B cell (primary cell): ENCODE data around the gene AARS2. TPM values are rescaled to one million over a fixed set of nuclear protein-coding genes. Genes with fewer than 3 reads are reported as not detected.

Experiments
- ATAC-seq: fragments of 200-7000 bp; cut with Tn5 transposase; one replicate; pipeline ENCODE4 v1.10.0; 2021; ENCODE audit warnings: low read depth, mild to moderate bottlenecking, moderate number of reproducible peaks, moderate library complexity
- CTCF ChIA-PET: fragments of 350-600 bp; sonication (Branson Sonifier 250); formaldehyde crosslinking; loops from one replicate; lab custom pipeline; 2021; ENCODE audit warnings: antibody characterized with exemption, inconsistent platforms; lab: Charles Lee
- POLR2A ChIA-PET: fragments of 350-600 bp; sonication (Branson Sonifier 250); formaldehyde crosslinking; loops from one replicate; lab custom pipeline; 2021; ENCODE audit warnings: antibody characterized with exemption; lab: Charles Lee
- DNase-seq: peaks from one replicate; pipeline ENCODE4 v3.0.0; 2013
- H2AFZ ChIP-seq: 2 replicates; pipeline ENCODE4 v1.6.1; 2012; ENCODE audit warnings: mild to moderate bottlenecking, low read depth, low read length; ENCODE audit not compliant: insufficient read depth, poor library complexity, severe bottlenecking
- H3K27ac ChIP-seq, 2 donors: 1 replicate in 1 of 2; 2 replicates in 1 of 2; pipeline ENCODE4 v1.5.1; 2012 to 2013; ENCODE audit warnings: low read length in 2 of 2, mild to moderate bottlenecking in 2 of 2, moderate library complexity in 1 of 2
- H3K27me3 ChIP-seq, 4 experiments: fragments of 200-600 bp in 1 of 4; sonication (generic) in 1 of 4; replicated peaks in 1 of 4; 1 replicate in 2 of 4; 2 replicates in 2 of 4; pipeline versions ENCODE4 v1.6.1 to v1.7.0; 2013 to 2016; ENCODE audit warnings: low read length in 3 of 4, mild to moderate bottlenecking in 2 of 4, mixed read lengths in 1 of 4, moderate library complexity in 1 of 4; ENCODE audit not compliant: insufficient read depth in 4 of 4, control insufficient read depth in 3 of 4; ENCODE audit errors: control extremely low read depth in 1 of 4
- H3K36me3 ChIP-seq, 2 experiments: replicated peaks in 1 of 2; 1 replicate in 1 of 2; 2 replicates in 1 of 2; pipeline versions ENCODE4 v1.6.1 to v1.7.1; 2013; ENCODE audit warnings: low read length in 1 of 2; ENCODE audit not compliant: insufficient read depth in 2 of 2, control insufficient read depth in 1 of 2; ENCODE audit errors: control extremely low read depth in 1 of 2, extremely low read depth in 1 of 2
- H3K4me1 ChIP-seq, 2 donors: fragments of 200-600 bp in 1 of 2; sonication (generic) in 1 of 2; 1 replicate in 1 of 2; 2 replicates in 1 of 2; pipeline versions ENCODE4 v1.5.1 to v1.6.1; 2013 to 2017; ENCODE audit warnings: low read length in 2 of 2; ENCODE audit not compliant: control insufficient read depth in 2 of 2, insufficient read depth in 2 of 2
- H3K4me2 ChIP-seq: replicated peaks from 2 replicates; pipeline ENCODE3; 2012; ENCODE audit warnings: mild to moderate bottlenecking, low read depth, low read length; ENCODE audit not compliant: poor library complexity, severe bottlenecking
- H3K4me3 ChIP-seq, 5 experiments: fragments of 200-600 bp in 1 of 5; sonication (generic) in 1 of 5; 1 replicate in 3 of 5; 2 replicates in 2 of 5; pipeline versions ENCODE4 v1.5.1 to v1.7.0; 2011 to 2016; ENCODE audit warnings: low read length in 4 of 5, mild to moderate bottlenecking in 4 of 5, low read depth in 2 of 5, control low read depth in 1 of 5, moderate library complexity in 1 of 5; ENCODE audit not compliant: insufficient read depth in 1 of 5; ENCODE audit errors: control extremely low read depth in 1 of 5, extremely low read depth in 1 of 5
- H3K79me2 ChIP-seq: fragments of 200-600 bp; sonication (generic); one replicate; pipeline ENCODE4 v1.6.0; 2016; ENCODE audit warnings: low read length; ENCODE audit not compliant: control insufficient read depth, insufficient read depth
- H3K9ac ChIP-seq: fragments of 200-600 bp; sonication (generic); 2 replicates; pipeline ENCODE4 v1.6.1; 2017; ENCODE audit warnings: mild to moderate bottlenecking, low read length, moderate library complexity
- H3K9me3 ChIP-seq, 3 donors: one replicate each; pipeline versions ENCODE4 v1.6.1 to v1.7.1; 2013; ENCODE audit warnings: low read length in 2 of 3; ENCODE audit not compliant: control insufficient read depth in 2 of 3, insufficient read depth in 1 of 3; ENCODE audit errors: control extremely low read depth in 1 of 3
- H4K20me1 ChIP-seq: 2 replicates; pipeline ENCODE4 v1.6.0; 2012; ENCODE audit warnings: mild to moderate bottlenecking, low read length; ENCODE audit not compliant: insufficient read depth, control insufficient read depth, poor library complexity, severe bottlenecking
- H3K27ac Mint-ChIP-seq: one replicate; pipeline ENCODE4 v1.8.0; 2021; ENCODE audit warnings: mixed read lengths
- H3K27me3 Mint-ChIP-seq: one replicate; pipeline ENCODE4 v1.8.0; 2021; ENCODE audit warnings: mixed read lengths
- H3K4me1 Mint-ChIP-seq: one replicate; pipeline ENCODE4 v1.8.0; 2021; ENCODE audit warnings: mixed read lengths
- H3K4me3 Mint-ChIP-seq: one replicate; pipeline ENCODE4 v1.8.0; 2021; ENCODE audit warnings: mixed read lengths
- H3K9me3 Mint-ChIP-seq: one replicate; pipeline ENCODE4 v1.8.0; 2022; ENCODE audit warnings: mixed read lengths; ENCODE audit not compliant: insufficient read depth
- CTCF ChIP-seq: fragments of 200-600 bp; IDR thresholded peaks from one replicate; pipeline ENCODE4 v1.8.0; 2022; ENCODE audit warnings: antibody characterized with exemption, mild to moderate bottlenecking
- EZH2 ChIP-seq: IDR thresholded peaks from 2 replicates; pipeline ENCODE4 v1.6.1; 2012; ENCODE audit warnings: borderline replicate concordance, low read depth, mild to moderate bottlenecking, moderate library complexity, low read length; ENCODE audit not compliant: insufficient read depth, poor library complexity, severe bottlenecking
- WGBS: methylation state at CpG from one replicate; pipeline ENCODE4 v1.1.5; 2013; ENCODE audit warnings: missing lambda C conversion rate; ENCODE audit not compliant: insufficient coverage; 5-methylcytosine and 5-hydroxymethylcytosine counted together
- intact Hi-C: fragments of 100-400 bp; cut with micrococcal nuclease; formaldehyde crosslinking; loops from one replicate; pipeline ENCODE4 v1.10.0; 2022
- polyA plus RNA-seq: library from polyadenylated mRNA; depleted of rRNA; stranded (reverse); fragments of >200 nt; gene quantifications from 2 replicates; pipeline ENCODE4 v1.2.3, GENCODE V29; 2012
- total RNA-seq, 2 donors: library from RNA; stranded (reverse); fragments of 120-200 nt in 1 of 2; gene quantifications; 1 replicate in 1 of 2; 2 replicates in 1 of 2; pipeline versions ENCODE4 v1.2.3 to v1.2.4, GENCODE V29; 2013 to 2022

AARS2 gene
- total and polyA plus RNA-seq, 2 donors (not counting 1 experiment from before 2014, with no cell fraction given), result 11.3 to 21.3 TPM

GRCh38 chr6:44269178-44269920 lies 43.8 kb downstream of the AARS2 start:
- ATAC-seq (no peak), DNase-seq (peak; percentile 35)
- no peaks in the 10 kb centered on the region for H3K36me3 ChIP-seq
- no peak overlapping the region for H3K27ac ChIP-seq
- intact Hi-C loops, result loop anchor here (2.0 to 5.0 kb wide), 2 partner anchors 118 to 1045 kb away; partner anchors contain the start of gene CDC5L
- WGBS, result no CpG with 5 or more reads among the region's 1 CpG
- TF ChIP-seq EZH2 (no peak), CTCF (no peak)
- no peak overlapping the region for H3K4me3 ChIP-seq
- no peak overlapping the region for H3K9ac ChIP-seq
- ChIA-PET CTCF (interaction anchor here (0.7 to 5.5 kb wide), 10 partner anchors 13 to 175 kb away, joined by 3 to 107 read pairs (median 8); partner anchors contain the start of gene HSP90AB1), POLR2A (interaction anchor here (0.9 to 1.6 kb wide), 2 partner anchors 22 to 32 kb away, joined by 3 to 5 read pairs; partner anchors contain the start of gene HSP90AB1)
- H3K27me3 ChIP-seq, result peaks cover 0 to 46% (median 26%) of the 10 kb centered on the region in 4 experiments
- H3K4me2 ChIP-seq, result peak overlapping the region; percentile 79
- Mint-ChIP-seq H3K4me3 (peak overlapping the region; percentile 74), H3K4me1 (peaks cover 35% of the 10 kb centered on the region), H3K27ac (peak overlapping the region; percentile 24), H3K27me3 (peaks cover 36% of the 10 kb centered on the region), H3K9me3 (no peaks in the 10 kb centered on the region)
- H3K4me1 ChIP-seq, result peaks cover 23 to 28% of the 10 kb centered on the region in 2 donors
- H2AFZ ChIP-seq, result no peak overlapping the region
- H3K9me3 ChIP-seq, result no peaks in the 10 kb centered on the region
- H3K79me2 ChIP-seq, result peaks cover 6% of the 10 kb centered on the region
- peaks cover 3% of the 10 kb centered on the region for H4K20me1 ChIP-seq
